Type B pancreatic cell (in vitro differentiated cells): ENCODE measurements around the gene ZBED1. TPM values are rescaled to one million over a fixed set of nuclear protein-coding genes. Genes with fewer than 3 reads are reported as not detected.

Source experiments
- DNase-seq: peaks from one replicate; pipeline ENCODE4 v3.0.0; 2021; ENCODE audit warnings: mixed read lengths; ENCODE audit not compliant: unreplicated experiment; ENCODE audit errors: extremely low spot score
- H3K27ac Mint-ChIP-seq: 2 replicates; pipeline ENCODE4 v1.8.0; 2021; ENCODE audit warnings: mild to moderate bottlenecking, mixed read lengths
- H3K27me3 Mint-ChIP-seq: 2 replicates; pipeline ENCODE4 v1.8.0; 2021; ENCODE audit warnings: mixed read lengths
- H3K36me3 Mint-ChIP-seq: 2 replicates; pipeline ENCODE4 v1.8.0; 2021; ENCODE audit warnings: mixed read lengths
- H3K4me1 Mint-ChIP-seq: one replicate; pipeline ENCODE4 v1.8.0; 2021; ENCODE audit warnings: mixed read lengths; ENCODE audit not compliant: unreplicated experiment
- H3K4me3 Mint-ChIP-seq: 2 replicates; pipeline ENCODE4 v1.8.0; 2021; ENCODE audit warnings: mild to moderate bottlenecking, mixed read lengths
- H3K9me3 Mint-ChIP-seq: 2 replicates; pipeline ENCODE4 v1.8.0; 2021; ENCODE audit warnings: mixed read lengths
- total RNA-seq: library from RNA; stranded (reverse); gene quantifications from 2 replicates; pipeline ENCODE4 v1.2.1, GENCODE V29; 2021; ENCODE audit warnings: low replicate concordance
- TF ChIP-seq, protein P1 (sequence below): fragments of 200-600 bp; sonication (generic); conservative IDR thresholded peaks from 2 replicates; pipeline ENCODE4 v1.5.0; 2021; ENCODE audit warnings: antibody characterized with exemption, mild to moderate bottlenecking

ZBED1 gene
- total RNA-seq, 1 donor from 2014 or later, result 42.0 TPM

DNA sequence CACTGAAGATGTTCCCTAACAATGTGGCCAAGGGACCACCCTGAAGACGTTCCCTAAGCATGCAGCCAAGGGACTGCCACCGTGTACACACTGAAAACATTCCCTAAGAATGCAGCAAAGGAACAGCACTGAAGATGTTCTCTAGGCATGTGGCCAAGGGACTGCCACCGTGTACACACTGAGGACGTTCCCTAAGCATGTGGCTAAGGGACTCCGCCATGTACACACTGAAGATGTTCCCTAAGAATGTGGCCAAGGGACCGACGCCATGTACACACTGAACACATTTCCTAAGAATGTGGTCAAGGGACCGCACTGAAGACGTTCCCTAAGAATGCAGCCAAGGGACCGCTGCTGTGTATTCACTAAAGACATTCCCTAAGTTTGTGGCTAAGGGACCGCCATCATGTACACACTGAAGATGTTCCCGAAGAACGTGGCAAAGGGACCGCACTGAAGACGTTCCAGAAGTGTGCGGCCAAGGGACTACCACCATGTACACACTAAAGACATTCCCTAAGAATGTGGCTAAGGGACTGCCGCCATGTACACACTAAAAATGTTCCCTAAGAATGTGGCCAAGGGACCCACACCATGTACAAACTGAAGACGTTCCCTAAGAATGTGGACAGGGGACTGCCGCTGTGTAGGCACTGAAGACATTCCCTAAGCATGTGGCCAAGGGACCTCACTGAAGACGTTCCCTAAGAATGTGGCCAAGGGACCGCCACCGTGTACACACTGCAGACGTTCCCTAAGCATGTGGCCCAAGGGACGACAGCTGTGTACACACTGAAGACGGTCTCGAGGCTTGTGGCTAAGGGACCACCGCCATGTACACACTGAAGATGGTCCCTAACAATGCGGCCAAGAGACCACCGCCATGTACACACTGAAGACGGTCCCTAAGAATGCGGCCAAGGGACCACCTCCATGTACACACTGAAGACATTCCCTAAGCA is 54.8 kb downstream of the ZBED1 start:
- Mint-ChIP-seq H3K27ac (no peak overlapping the region), H3K4me3 (no peak overlapping the region), H3K36me3 (peaks cover 6% of the 10 kb centered on the region), H3K4me1 (no peaks in the 10 kb centered on the region), H3K27me3 (no peaks in the 10 kb centered on the region), H3K9me3 (peaks cover 7% of the 10 kb centered on the region)
- DNase-seq, result no peak
- TF ChIP-seq, protein P1, sequence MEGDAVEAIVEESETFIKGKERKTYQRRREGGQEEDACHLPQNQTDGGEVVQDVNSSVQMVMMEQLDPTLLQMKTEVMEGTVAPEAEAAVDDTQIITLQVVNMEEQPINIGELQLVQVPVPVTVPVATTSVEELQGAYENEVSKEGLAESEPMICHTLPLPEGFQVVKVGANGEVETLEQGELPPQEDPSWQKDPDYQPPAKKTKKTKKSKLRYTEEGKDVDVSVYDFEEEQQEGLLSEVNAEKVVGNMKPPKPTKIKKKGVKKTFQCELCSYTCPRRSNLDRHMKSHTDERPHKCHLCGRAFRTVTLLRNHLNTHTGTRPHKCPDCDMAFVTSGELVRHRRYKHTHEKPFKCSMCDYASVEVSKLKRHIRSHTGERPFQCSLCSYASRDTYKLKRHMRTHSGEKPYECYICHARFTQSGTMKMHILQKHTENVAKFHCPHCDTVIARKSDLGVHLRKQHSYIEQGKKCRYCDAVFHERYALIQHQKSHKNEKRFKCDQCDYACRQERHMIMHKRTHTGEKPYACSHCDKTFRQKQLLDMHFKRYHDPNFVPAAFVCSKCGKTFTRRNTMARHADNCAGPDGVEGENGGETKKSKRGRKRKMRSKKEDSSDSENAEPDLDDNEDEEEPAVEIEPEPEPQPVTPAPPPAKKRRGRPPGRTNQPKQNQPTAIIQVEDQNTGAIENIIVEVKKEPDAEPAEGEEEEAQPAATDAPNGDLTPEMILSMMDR, result no peak

DNA sequence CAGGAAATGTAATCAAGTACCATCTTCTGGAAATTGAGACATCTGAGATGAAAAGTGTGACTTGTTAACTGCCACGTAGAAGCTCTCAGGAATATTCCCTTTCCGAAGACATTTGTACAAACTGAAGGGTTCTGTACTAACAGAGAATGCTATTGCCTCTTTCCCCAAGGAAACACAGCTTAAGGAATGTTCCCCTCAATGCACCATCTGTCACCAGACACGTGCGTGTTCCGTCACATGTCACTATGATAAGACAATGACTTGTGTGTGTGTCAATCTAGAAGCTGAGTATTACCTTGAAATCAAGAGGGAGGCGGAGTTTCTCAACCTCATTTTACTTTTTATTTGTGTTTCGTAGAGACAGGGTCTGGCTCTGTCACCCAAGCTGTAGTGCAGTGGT is 58.1 kb downstream of the ZBED1 start:
- H3K4me1 Mint-ChIP-seq, result no peaks in the 10 kb centered on the region
- H3K27me3 Mint-ChIP-seq, result no peaks in the 10 kb centered on the region
- TF ChIP-seq, protein P1, result no peak
- H3K9me3 Mint-ChIP-seq, result peaks cover 11% of the 10 kb centered on the region
- DNase-seq, result no peak
- no peak overlapping the region for H3K27ac Mint-ChIP-seq
- H3K4me3 Mint-ChIP-seq, result no peak overlapping the region
- peaks cover 17% of the 10 kb centered on the region for H3K36me3 Mint-ChIP-seq

DNA sequence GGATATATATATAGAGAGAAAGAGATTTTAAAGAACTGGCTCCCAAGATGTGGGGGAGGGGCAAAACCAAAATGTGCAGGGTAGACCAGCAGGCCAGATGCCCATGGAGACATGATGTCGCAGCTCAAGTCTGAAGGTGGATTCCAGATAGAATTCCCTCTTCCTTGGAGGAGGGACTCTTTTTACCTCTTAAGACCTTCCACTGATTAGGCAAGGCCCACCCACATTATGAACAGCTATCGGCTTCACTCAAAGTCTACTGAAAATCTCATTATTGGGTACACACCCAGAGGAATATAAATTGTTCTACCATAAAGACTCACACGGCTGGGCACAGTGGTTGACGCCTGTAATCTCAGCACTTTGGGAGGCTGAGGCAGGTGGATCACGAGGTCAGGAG is 59.3 kb downstream of the ZBED1 start:
- Mint-ChIP-seq H3K27ac (no peak overlapping the region), H3K4me3 (no peak overlapping the region), H3K4me1 (no peaks in the 10 kb centered on the region), H3K27me3 (no peaks in the 10 kb centered on the region), H3K9me3 (peaks cover 8% of the 10 kb centered on the region), H3K36me3 (peaks cover 22% of the 10 kb centered on the region)
- TF ChIP-seq, protein P1, result no peak
- no peak for DNase-seq

DNA sequence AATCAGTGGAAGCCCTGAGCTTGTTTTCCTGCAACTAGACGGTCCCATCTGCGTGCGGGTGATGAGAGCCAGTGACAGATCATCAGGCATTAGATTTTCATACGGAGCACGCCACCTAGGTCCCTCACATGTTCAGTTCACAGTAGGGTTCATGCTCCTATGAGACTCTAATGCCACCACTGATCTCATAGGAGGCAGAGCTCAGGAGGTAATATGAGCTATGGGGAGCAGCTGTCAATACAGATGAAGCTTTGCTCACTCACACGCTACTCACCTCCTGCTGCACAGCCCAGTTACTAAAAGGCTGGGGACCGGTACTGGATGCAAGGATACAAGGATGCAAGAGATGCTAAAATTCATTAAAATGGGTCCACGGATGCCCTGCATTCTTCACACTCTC is 61.2 kb downstream of the ZBED1 start:
- Mint-ChIP-seq H3K4me3 (no peak overlapping the region), H3K27ac (no peak overlapping the region), H3K27me3 (no peaks in the 10 kb centered on the region), H3K36me3 (peaks cover 27% of the 10 kb centered on the region), H3K9me3 (peaks cover 8% of the 10 kb centered on the region), H3K4me1 (no peaks in the 10 kb centered on the region)
- no peak for DNase-seq
- TF ChIP-seq, protein P1, result no peak

Other genes with a start within 250 kb of the ZBED1 start
- 21.0 and 34.2 TPM in 2 replicates for gene DHRSX, start within 50 bp of the ZBED1 start, total RNA-seq
- 292 and 372 TPM in 2 replicates for gene CD99, start 190.3 kb upstream of the ZBED1 start, total RNA-seq